ENCODE data around the gene OCA2.

GRCh38 chr15:28101983-28102441 is 2.9 kb upstream of the OCA2 start:
- no peak for TF ChIP-seq CTCF (optimal IDR thresholded peaks at IDR 0.05 in 1 of 3, IDR thresholded peaks at IDR 0.05 in 1 of 3, conservative IDR thresholded peaks at IDR 0.05 in 1 of 3; ENCODE audit: extremely low read depth in 1 of 3, insufficient read depth in 2 of 3, low read length in 3 of 3)
- TF ChIP-seq EZH2 (IDR thresholded peaks at IDR 0.05; ENCODE audit: low read length) = no peak
